Measurements from ENCODE around the gene FHIT.
"Not testable (repeated sequence)": the region's sequence is repeated elsewhere in the genome, so short reads cannot be mapped to it uniquely, and the experiment has no call there.

The FHIT gene

DNA sequence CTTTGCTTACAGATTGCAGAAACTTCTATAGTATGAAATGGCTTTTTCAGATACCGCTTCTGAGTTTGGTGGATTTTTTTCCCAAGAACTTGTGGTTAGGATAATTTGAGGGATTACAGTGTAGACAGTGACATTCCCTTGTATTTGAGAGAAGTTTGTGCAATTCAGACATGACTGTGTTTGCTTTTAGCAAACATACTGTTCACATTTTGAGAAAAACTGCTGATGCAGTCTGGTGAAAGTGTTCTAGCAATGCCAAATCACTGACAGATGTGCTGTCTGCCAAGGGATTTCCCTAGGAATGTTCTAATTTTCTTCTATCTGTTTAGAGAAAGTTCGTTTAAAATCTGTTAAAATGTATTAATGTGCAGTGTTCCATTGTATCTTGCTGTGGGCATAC, 652.6 kb downstream of the FHIT start:
- DNase-seq: no peak

- no peak for DNase-seq
These were observed 657.2 kb downstream of the FHIT start for GRCh38 chr3:60594025-60594424.

DNA sequence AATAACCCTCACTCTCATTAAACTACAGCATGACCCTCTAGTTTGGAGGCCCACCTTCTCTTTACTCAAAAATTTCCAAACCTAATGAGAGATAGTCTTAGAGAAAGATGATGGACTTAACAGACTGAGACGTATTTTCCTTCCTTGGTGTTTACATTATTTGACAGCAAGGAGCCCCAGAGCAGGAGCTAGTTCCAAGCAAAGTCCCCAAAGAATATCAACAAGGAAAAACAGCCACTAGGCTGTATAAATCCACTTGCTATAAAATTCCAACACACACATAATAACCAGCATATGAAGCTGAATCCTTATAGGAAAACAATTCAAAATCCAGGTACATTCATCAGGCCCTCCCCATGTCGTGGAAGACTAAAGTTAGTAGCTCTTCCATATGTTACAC, 660.0 kb downstream of the FHIT start:
- no peak for DNase-seq

DNA sequence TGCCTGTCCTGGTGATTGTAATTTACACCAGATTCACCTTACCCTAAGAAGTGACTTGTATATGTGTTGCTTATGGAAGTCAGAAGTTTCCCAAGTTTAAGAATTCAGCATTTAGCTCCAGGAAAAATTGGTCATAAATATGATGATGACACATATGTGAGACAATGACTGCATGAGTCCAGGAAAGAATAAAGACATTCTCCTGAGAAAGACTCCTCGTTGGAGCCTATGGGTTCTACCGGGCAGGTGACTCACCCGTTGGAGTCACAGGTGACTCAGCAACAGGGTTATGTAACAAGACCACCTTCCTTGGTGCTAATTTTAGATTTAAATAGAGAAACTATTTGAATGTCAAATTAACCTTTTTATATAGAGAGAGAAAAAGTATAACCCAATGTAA, 662.4 kb downstream of the FHIT start:
- DNase-seq: no peak

DNA sequence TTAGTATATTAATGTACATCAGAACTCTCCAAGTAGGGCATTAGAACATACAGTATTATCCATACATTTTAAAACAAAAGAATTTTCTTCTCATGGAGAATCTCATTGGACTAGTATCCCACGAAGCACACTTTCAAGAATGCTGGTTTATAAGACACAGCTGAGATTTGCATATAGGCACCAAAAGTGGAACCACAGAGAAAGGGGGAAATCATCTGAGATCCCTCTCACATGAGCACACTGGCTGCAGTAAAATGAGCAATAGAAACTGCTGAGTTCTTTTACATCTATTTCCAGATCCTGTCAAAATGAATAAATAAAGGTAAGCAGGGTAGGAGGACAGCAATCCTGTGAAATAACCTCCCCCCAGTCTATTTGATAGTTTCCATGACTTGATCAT, 665.3 kb downstream of the FHIT start:
- no peak for DNase-seq

DNA sequence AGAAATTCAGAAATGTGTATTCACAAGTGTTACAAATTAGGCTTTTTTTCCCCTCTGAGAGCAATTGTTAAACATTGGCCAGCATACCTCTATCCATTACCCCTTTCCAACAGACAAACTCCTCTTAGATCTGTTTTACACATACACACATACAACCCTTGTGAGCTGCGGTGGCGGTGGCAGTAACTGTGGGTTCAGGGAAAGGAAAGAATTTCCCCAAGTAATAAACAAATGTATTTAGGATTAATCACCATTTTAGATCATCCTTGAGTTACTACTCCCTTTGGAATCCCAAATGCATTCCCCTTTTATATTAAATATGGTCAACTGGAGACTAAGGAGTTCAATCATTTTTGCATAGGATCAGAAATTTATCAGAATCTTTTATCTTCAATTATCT, 667.0 kb downstream of the FHIT start:
- no peak for DNase-seq

- no peak for DNase-seq
These were observed 669.0 kb downstream of the FHIT start for GRCh38 chr3:60582288-60582687.

DNA sequence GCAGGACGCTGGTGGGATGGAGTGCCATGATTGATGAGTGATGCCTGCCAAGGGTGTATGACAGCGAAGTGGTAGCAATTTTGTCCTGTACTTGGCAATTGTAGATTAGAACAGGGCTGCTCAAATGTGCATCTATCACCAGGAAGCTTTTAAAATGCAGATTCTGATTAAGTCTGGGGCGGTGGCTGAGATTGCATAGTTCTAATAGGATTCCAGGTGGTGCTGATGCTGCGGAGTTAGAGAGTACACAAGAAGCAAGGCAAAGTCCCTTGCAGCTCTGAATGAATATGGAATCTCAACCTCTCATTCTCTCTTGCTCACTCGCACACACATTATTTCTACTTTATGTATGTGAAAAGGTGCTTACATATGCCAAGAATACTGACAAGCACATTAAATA, 670.4 kb downstream of the FHIT start:
- DNase-seq: no peak

DNA sequence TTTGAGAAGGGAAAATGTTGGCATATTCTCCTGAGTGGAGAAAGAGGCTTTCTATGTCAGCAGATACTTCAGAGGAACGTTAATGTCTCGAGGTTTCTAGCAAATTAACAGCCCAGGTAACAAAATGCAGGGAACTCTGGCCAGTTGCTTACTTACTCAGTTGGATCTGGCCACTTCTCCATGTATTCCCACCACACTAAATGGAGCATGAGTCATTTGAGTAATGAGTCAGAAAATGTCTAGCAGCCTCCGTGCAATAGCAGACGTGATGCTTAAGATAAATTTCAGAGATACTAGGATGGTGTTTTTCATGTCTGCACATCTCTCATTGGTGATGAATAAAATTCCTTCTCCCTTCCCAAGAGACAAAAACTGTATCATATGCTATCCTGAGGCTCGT, 671.5 kb downstream of the FHIT start:
- no peak for DNase-seq

GRCh38 chr3:60578936-60579335, 672.3 kb downstream of the FHIT start:
- DNase-seq: no peak

DNA sequence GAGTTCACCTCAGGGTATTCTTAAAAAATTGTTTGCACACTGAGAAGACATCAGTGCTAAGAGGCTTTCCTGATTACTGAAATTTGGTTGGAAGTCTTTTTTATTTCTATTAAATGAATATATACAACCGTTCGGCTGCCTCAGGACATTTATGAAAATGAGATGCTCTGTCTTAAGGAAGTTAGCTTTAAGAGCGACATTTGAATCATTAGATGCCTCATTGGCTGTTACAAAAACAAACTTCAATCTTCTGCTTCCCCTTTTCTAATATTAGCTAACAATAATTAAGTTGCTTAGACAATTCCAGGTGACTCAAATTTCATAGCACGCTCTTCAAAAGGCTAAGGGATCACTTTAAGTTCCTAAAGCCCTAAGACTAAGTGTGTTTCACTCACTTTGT, 673.7 kb downstream of the FHIT start:
- DNase-seq: no peak

DNA sequence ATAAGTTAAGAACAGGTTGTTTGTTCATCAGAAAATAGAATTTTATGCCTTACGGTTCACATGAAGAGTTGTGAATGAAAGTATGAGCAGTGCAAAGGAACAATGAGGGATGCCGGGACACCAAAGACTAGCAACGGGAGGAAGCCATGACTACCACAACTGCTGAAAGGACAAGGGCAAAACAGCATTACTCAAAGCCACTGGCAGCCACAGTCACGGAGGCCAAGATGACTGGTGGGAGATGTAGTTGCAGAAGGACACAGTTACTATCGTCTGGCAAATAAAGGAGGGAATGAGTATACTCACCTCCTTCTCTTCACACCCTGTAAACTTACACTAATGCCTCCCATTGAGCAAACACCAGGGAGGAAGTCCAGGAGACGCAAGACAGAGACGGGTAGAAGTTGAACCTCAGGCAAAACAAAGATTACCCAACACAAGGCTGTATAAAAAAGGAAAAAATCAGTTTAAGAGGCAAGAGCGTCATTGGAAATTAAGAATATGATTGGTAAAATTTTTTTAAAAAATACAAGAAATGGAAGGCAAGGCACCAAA, 675.5 kb downstream of the FHIT start:
- DNase-seq: no peak

- no peak for DNase-seq
These were observed 677.0 kb downstream of the FHIT start for GRCh38 chr3:60574046-60574769.

- no peak for DNase-seq
These were observed 677.8 kb downstream of the FHIT start for GRCh38 chr3:60573494-60573893.

DNA sequence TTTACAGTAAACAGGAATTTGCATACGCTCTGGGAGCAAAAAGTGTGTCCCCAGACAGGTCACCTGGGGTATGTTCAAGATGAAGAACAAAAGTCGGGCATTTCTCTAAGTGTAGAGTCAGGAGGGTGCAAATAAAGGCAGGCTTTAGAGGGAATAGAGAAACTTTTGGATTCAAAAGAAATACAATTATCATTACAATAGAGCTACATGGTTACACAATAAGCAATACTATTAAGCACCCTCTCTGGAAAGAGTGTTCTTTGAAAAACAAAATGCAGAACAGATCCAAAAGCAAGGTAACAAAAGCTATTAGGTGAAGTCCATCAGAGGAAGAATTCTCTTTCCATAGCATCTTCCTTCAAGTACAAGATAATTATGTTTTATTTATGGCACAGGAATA, 679.7 kb downstream of the FHIT start:
- DNase-seq: no peak

DNA sequence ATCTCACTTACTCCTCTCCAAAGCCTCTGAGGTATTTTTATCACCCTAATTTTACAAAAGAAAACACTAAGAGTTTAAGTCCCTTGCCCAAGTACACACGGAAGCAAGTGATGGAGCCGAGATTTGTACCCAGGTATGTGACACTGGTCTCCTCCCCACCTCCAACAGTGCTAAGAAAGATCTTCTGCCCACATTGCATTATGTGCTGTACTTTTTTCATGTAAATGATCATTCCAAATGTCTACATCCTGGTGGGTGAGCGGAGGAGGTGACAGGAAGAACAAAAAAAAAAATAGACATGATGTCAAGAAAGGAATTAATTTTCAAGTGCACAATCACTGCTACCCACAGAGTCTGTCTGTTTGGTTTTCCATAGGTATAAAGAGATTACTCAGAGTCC, 694.1 kb downstream of the FHIT start:
- DNase-seq: no peak

- DNase-seq: peak in 1 of 2 donors; percentile 11
These were observed 695.4 kb downstream of the FHIT start for GRCh38 chr3:60555686-60556354.

DNA sequence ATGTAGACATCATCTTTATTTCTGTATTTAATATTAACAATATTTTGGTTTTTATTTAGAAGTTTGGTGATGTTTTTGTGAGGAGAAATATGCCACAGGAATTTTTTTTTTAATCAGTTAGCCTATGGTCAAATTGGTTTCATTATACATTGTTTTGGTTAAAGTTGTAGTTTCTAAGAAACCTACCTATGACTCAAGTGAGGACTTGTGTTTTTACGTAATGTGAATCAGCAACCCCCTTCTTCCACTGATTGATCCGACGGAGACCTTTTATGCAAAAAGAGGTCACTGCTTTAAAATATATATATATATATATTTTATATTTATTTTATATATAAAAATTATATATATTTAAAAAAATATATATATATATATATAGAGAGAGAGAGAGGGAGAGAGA, 698.1 kb downstream of the FHIT start:
- no peak for DNase-seq

- DNase-seq: peak in 1 of 2 donors; percentile 29
These were observed 698.7 kb downstream of the FHIT start for GRCh38 chr3:60552581-60552980.

DNA sequence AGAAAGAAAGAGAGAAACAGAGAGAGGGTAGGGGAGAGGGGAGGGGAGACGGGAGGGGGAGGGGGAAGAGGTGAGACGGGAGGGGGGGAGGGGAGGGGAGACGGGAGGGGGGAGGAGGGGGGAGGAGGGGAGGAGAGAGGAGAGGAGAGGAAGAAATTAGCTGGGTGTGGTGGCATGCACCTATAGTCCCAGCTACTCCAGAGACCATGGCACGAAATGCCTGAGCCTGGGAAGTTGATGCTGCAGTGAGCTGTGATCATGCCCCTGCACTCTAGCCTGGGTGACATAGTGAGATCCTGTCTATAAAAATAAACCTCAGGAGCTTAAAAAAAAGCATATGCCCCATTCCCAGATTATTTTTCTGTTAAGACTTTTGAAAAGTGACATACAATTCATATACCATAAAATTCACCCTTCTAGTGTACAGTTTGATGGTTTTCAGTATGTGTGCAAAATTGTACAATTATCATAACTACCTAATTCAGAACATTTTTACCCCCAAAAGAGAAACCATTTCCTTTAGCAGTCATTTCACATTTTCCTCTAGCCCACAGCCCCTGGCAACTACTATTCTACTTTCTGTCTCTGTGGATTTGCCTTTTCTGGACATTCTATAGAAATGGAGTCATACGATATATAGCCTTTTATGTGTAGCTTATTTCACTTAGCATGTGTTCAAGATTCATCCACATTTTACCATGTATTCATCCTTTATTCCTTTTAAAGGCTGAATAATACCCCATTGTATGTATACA, 699.6 kb downstream of the FHIT start:
- DNase-seq: no peak

- DNase-seq: no peak
These were observed 701.4 kb downstream of the FHIT start for GRCh38 chr3:60549863-60550262.

DNA sequence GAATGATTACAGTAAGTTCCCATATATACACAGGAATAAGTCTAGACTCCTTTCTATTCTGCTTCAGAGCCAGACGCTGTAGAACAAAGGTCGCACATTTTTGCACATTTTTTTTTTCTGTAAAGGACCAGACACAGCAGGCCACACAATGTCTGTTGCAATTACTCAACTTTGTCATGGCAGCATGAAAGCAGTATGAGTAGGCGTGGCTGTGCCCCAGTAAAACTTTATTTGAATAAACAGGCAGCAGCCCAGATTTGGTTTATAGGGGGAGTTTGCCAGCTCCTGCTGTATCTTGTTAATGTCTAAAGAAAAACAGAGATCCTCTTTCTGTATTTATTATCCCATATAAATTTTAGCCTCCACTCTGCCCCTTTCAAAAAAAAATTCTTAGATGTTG, 708.3 kb downstream of the FHIT start:
- DNase-seq: no peak

- not testable (repeated sequence) for DNase-seq
These were observed 711.9 kb downstream of the FHIT start for GRCh38 chr3:60539394-60539793.

DNA sequence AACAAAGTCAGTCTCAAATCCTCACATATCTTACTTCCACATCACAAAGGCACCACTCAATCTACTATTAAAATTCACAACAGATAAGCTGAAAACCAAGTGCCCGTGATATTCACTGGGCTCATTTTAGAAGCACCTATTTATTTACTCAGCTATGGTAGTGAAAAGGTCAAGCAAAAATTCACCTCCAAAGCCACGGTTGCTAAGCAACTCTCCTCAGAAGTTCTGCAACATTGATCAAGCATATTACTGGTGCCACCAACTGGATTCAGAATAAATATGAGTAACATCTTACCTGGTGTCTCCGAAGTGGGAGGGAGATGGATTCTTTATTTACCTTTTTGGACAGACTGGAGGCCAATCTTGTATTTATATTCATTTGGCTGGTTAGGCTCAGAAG, 714.8 kb downstream of the FHIT start:
- DNase-seq: no peak
